HG03469 (cell line): ENCODE results near the gene ZNF618.

Source experiments
- ATAC-seq: cut with Tn5 transposase; IDR thresholded peaks from one replicate; pipeline ENCODE4 v1.9.1; 2021; ENCODE audit warnings: mild to moderate bottlenecking, moderate library complexity, moderate number of reproducible peaks; ENCODE audit not compliant: unreplicated experiment

ZNF618 gene

DNA sequence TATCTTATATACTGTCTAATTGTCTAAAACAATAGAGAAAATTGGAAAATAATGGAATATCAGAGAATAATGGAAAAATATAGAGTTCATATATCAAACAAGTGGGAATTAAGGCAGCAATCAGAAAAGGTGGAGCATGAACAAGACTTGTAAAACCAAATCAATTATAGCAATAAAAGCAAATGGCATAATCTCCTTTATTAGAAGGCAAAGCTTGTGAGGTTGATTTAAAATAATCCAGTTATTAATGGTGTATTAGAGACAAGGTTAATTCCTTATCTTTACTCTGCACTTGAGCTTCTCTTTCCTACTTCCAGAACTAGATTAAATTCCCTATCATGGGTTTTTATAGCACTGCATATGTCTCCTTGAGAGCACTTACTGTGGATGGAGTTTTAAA lies 137.9 kb downstream of the ZNF618 start:
- no peak for ATAC-seq

DNA sequence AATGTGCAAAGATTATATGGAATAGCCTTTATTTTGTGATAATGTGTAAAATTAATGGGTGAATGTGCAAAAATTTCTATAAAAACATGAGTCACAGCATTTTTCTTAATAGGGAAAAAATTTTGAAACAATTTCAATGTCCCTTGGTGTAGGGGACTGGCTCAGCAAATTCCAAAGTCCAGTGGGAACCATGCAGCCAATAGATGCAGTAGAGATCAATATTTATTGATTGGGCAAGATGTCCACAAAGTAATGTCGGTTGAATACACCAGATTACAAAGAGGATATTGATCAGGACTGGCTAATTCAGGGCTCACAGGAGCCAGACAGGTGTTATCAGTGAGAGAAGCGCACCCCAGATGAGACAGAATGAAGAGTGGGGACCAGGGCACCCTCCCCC lies 139.5 kb downstream of the ZNF618 start:
- ATAC-seq: no peak

DNA sequence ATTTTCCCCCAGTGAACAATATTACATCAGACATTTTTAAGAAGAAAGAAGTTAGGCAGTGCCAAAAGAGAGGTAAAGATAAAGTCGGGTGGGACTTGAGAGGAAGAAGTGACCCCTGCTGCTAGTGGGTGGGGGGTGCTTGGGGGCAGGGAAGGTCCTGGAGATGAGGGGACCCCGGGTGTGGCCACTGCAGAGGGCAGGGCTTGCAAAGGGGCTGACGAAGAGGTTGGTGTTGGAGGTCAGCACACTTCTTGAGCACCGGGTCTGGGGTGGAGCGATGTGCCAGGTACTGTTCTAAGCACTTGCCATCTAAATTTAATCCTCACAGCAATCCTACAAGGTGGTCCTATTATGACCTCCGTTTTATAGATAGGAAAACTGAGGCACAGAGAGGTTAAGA lies 140.0 kb downstream of the ZNF618 start:
- no peak for ATAC-seq

DNA sequence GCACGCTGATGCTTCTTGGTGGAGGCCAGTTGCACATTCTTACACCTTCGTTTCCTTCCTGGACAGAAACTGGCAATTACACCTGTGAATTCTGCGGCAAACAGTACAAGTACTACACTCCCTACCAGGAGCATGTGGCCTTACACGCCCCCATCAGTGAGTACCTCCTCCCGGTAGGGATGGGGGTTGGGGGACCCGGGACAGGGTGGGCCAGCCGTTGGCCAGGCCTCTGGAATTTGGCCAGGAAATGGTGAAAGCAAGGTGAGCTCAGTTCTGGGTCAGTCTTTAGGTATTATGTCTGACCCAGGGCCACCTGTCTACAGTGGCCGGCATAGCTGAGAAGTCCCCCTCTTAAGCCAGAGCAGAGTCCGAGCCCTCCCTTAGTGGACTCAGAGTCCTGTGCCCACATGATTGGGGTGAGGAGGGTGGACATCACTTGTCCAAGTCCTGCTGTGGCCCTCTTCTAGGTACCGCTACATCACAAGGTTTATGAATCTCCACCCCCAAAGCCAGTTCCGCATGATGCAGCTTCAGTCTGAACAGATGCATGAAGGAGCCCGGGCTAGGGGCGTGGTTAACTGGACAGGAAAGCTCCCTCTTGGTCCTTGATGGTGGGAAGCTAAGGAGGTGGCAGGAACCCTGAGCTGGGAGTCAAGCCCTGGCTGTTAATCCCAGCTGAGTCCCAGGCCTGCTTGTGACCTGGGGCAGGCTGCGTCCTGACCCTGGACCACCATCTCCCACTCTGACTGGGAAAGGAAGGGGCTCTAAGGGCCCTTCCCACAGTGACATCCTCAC lies 140.7 kb downstream of the ZNF618 start:
- ATAC-seq: no peak

GRCh38 chr9:114017741-114018715 lies 141.9 kb downstream of the ZNF618 start:
- no peak for ATAC-seq

- no peak for ATAC-seq
These were observed 145.5 kb downstream of the ZNF618 start for GRCh38 chr9:114021578-114021977.

DNA sequence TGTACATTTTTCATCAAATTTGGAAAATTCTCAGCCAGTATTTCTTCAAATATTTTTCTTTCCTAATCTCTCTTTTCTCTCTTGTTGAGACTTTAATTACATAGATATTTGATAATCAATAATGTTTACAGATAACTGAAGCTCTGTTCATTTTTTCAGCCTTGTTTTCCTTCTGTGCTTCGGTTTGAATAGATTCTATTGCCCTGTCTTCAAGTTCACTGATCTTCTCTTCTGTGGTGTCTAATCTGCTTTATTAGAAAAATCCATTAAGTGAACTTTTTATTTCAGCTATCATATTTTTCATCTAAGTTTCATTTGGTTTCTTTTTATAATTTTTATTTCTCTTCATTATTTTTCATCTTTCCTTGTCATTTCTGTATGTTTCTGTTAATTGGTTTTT lies 147.9 kb downstream of the ZNF618 start:
- no peak for ATAC-seq

DNA sequence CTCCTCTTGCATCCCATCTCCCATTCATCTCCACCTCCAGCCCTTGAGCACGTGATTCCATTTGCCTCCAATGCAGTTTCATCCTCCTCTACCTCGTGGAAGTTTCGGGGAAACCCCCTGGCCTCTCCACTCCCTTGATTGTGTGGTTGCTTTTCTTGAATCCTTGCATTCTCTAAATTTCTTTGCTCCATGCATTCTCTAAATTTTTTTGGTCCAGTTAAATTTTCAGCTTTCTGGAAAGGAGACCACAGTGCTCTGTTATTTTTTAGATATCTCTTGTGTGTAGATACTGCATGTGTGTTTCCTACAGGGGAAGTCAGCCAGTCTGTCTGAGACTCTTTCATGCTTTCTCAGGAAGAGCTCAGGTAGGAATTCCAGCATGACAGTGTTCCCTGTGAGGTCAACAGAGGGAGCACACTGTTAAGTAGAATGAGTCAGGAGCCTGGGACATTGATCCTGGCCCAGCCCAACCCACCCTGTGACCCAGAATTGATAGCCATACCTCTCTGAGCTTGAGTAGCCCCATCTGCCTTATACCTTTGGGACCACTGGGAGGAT lies 149.2 kb downstream of the ZNF618 start:
- no peak for ATAC-seq

DNA sequence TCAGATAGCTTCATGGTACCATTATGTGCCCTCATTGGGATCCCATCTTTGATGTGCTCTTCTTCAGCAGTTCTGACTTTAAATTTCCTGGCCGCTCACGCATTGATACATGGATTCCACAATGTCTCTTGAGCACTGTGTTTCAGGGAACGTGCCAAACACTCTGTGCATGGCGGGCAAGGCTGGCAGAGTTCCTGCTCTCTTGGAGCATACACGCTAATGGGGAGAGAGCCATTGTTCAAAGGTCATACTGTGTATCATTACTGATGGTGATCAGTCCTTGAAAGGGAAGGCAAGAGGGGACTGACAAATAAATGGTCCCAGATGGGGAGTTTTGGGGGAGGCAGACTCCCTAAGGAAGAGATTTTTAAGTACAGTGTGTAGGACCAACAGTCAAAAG lies 149.7 kb downstream of the ZNF618 start:
- ATAC-seq: no peak

GRCh38 chr9:114026335-114026734 lies 150.2 kb downstream of the ZNF618 start:
- ATAC-seq: no peak

- no peak for ATAC-seq
These were observed 151.2 kb downstream of the ZNF618 start for GRCh38 chr9:114027159-114027862.

GRCh38 chr9:114027863-114028465 lies 151.9 kb downstream of the ZNF618 start:
- no peak for ATAC-seq

DNA sequence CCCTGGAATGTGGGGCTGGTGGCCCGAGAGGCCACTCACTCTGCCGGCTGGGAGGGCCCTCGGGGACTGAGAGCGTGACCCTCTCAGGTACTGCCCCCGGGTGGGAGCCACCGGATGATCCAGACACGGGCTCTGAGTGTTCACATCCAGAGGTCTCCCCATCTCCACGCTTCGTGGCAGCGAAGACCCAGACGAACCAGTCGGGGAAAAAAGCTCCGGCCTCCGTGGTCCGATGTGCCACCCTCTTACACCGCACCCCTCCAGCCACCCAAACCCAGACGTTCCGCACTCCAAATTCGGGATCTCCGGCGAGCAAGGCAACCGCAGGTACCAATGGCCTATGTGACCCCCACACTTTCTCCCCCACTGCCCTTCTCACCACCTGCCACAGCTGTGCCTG lies 152.5 kb downstream of the ZNF618 start:
- ATAC-seq: no peak

DNA sequence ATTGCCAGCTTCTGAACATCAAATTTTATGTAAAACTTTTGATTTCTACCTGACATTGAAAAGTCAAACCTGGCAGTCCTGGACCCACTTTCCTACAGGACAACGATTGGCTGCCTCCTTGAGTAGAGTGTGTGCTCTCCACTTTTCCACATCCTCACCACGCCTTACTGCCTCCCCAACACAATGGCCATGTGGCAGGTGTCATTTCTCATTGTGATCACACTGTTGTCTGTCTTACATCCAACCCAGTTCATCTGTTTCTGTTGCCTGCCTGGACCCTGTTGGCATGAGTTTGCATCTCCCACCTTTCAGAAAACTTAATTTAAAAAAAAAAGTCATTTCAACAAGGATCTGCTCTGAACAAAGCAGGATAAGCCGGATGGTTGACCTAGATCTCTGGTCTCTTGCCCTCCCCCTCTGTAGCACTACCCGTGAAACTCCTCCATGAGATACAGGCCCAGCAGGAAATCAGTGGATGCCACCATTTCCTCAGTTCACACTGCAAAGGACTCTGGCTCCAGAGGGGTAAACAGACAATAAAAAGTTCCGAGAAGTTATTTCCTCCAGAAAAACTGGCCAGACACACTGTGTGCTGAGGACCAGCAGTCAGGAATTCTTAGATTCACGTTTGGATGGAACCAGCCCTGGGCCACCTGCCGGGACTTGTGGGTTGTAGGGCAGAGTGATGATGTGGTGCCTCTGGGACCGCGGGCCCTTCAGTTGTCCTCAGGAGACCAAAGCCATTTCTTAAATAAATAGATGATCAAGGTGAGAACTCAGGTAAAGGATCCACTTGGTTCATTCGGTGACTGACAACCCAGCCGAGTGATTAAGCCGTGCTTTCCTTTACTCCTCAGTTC lies 153.4 kb downstream of the ZNF618 start:
- ATAC-seq: no peak

DNA sequence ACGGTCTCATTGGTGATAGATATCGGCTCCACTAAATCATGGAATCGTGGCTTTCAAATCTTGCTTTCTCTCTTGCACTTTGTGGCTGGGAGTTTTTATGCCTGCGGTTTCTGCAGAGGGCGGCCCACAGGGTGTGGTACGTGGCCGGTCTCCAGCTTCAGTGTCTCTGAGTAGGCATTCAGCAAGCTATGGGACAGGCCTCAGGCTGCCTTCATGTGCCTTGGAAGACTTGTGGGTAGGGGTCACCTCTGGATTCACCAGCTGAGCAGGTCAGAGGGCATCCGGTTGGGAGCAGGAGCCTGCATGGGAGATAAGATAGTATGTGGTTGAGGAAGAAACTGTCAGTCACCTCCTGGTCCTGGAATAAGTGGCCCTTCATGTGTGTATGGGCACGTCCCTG lies 154.3 kb downstream of the ZNF618 start:
- no peak for ATAC-seq

- no peak for ATAC-seq
These were observed 155.0 kb downstream of the ZNF618 start for GRCh38 chr9:114031037-114031630.

DNA sequence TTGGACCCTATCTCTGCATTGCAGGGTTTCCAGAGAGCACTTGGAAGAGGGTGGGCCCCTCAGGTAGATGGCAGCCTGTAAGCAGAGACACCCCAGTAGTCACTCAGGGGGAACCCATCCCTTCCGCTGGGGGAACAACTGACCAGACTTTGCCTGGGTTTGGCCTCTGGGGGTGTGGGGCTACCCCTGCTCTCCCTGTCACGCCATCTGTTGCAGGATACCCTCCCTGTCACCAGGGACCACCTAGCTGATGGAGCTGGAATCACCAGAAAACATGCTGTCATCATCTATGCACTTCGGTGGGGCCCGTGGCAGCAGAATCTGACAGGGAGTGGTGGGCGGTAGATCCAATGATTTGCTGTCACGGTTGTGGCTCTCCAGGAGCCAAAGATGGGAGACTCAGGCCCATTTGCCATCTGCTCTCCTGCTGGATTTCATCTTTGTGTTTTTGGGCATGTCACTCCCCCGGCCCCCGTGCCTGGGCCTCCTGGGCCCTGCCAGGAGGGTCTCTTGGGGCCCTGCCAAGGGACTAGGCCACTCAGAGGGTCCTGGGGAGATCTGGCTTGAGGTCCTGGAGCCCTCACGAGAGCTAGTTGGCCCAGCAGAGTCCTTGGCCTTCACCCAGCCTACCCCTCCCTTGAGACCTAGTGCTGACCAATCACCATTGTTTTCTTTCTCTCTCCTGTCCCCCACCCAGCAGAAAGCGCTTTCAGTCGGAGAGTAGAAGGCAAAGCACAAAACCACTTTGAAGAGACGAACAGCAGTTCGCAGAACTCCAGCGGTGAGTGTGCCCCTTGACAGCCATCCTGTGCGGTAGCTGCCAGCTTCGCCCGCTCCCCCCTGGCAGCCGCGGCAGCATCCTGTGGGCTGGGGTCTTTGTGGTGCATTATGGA lies 156.1 kb downstream of the ZNF618 start:
- ATAC-seq: no peak

GRCh38 chr9:114033397-114034103 lies 157.4 kb downstream of the ZNF618 start:
- no peak for ATAC-seq
